HFFc6 (cell line): ENCODE measurements around the gene EML3. TPM values are rescaled to one million over a fixed set of nuclear protein-coding genes. Genes with fewer than 3 reads are reported as not detected.
A peak's percentile ranks its signal among the peaks of the same experiment; 100 is the strongest.

Experiments used
- DNase-seq: peaks from one replicate; pipeline ENCODE4 v3.0.0-alpha.2; 2018
- H3K27ac Mint-ChIP-seq: 2 replicates; pipeline ENCODE4 v1.8.0; 2020; ENCODE audit warnings: mild to moderate bottlenecking, mixed read lengths
- H3K27me3 Mint-ChIP-seq: 2 replicates; pipeline ENCODE4 v1.8.0; 2021; ENCODE audit warnings: mild to moderate bottlenecking, moderate library complexity, mixed read lengths; ENCODE audit not compliant: insufficient read depth
- H3K36me3 Mint-ChIP-seq: 2 replicates; pipeline ENCODE4 v1.8.0; 2021; ENCODE audit warnings: low read depth, mixed read lengths
- H3K4me1 Mint-ChIP-seq: 2 replicates; pipeline ENCODE4 v1.8.0; 2020; ENCODE audit warnings: low read depth, mixed read lengths
- H3K4me3 Mint-ChIP-seq: 2 replicates; pipeline ENCODE4 v1.8.0; 2020; ENCODE audit warnings: mild to moderate bottlenecking, moderate library complexity, mixed read lengths
- H3K9me3 Mint-ChIP-seq: 2 replicates; pipeline ENCODE4 v1.8.0; 2020; ENCODE audit warnings: mild to moderate bottlenecking, mixed read lengths
- CTCF ChIP-seq: fragments of 200-600 bp; sonication (generic); IDR thresholded peaks from 2 replicates; pipeline ENCODE4 v1.5.0; 2021; ENCODE audit warnings: antibody characterized with exemption, mild to moderate bottlenecking
- microRNA-seq: library from miRNA; unstranded; fragments of <30 nt; microRNA quantifications from one replicate; pipeline ENCODE4, GENCODE V29; 2019
- total RNA-seq, 6 experiments: library from RNA; stranded (reverse); fragmentation: NEBNext Ultra II Directional; extraction: Animal tissue kit (Norgen Biotek cat#: 25700); gene quantifications; 2 replicates in 1 of 6; 3 replicates in 5 of 6; pipeline ENCODE4 v1.2.3, GENCODE V29; 2021

Gene EML3
- total RNA-seq, 6 experiments from 2014 or later: 32.5 to 39.6 (median 36.4) TPM

GRCh38 chr11:62554387-62555167 lies 58.0 kb downstream of the EML3 start:
- Mint-ChIP-seq H3K36me3 (peaks cover 12% of the 10 kb centered on the region), H3K27ac (peak overlapping the region; percentile 98), H3K4me1 (peaks cover 69% of the 10 kb centered on the region), H3K27me3 (peaks cover 10% of the 10 kb centered on the region), H3K4me3 (peak overlapping the region; percentile 86), H3K9me3 (no peaks in the 10 kb centered on the region)
- no peak for TF ChIP-seq CTCF
- DNase-seq: no peak

- DNase-seq: peak; percentile 96
- H3K27ac Mint-ChIP-seq: peak overlapping the region; percentile 98
- H3K36me3 Mint-ChIP-seq: peaks cover 7% of the 10 kb centered on the region
- no peaks in the 10 kb centered on the region for H3K9me3 Mint-ChIP-seq
- TF ChIP-seq CTCF: no peak
- peaks cover 10% of the 10 kb centered on the region for H3K27me3 Mint-ChIP-seq
- peak overlapping the region; percentile 86 for H3K4me3 Mint-ChIP-seq
- H3K4me1 Mint-ChIP-seq: peaks cover 64% of the 10 kb centered on the region
Observed at GRCh38 chr11:62553839-62554361, 58.7 kb downstream of the EML3 start.

GRCh38 chr11:62553080-62553838 lies 59.3 kb downstream of the EML3 start:
- peaks cover 10% of the 10 kb centered on the region for H3K27me3 Mint-ChIP-seq
- H3K4me1 Mint-ChIP-seq: peaks cover 70% of the 10 kb centered on the region
- H3K9me3 Mint-ChIP-seq: no peaks in the 10 kb centered on the region
- H3K27ac Mint-ChIP-seq: peak overlapping the region; percentile 98
- no peak for TF ChIP-seq CTCF
- peak; percentile 97 for DNase-seq
- peaks cover 7% of the 10 kb centered on the region for H3K36me3 Mint-ChIP-seq
- H3K4me3 Mint-ChIP-seq: peak overlapping the region; percentile 86

GRCh38 chr11:62552485-62553079 lies 60.0 kb downstream of the EML3 start:
- Mint-ChIP-seq H3K4me3 (peak overlapping the region; percentile 86), H3K4me1 (peaks cover 76% of the 10 kb centered on the region), H3K9me3 (no peaks in the 10 kb centered on the region), H3K36me3 (peaks cover 7% of the 10 kb centered on the region), H3K27me3 (peaks cover 10% of the 10 kb centered on the region), H3K27ac (peak overlapping the region; percentile 98)
- TF ChIP-seq CTCF: no peak
- DNase-seq: no peak

Small RNA genes lying within 50 kb of the gene (microRNA-seq; reads per million reads assigned to microRNA genes)
- gene MIR6747: 3.1 reads per million

Other genes with a start within 250 kb of the EML3 start
- gene SCGB1A1, start 193.7 kb downstream of the EML3 start, total RNA-seq: not detected
- 100 to 1,000 TPM; 426 to 589 (median 452) TPM for gene AHNAK, start 66.0 kb downstream of the EML3 start, total RNA-seq
- 1,000 to 10,000 TPM; 1,302 to 1,474 (median 1,327) TPM for gene EEF1G, start 38.9 kb downstream of the EML3 start, total RNA-seq
- gene TUT1, start 21.3 kb downstream of the EML3 start, total RNA-seq: 10 to 100 TPM; 14.6 to 18.0 (median 16.9) TPM
- gene MTA2, start 10.9 kb downstream of the EML3 start, total RNA-seq: 100 to 1,000 TPM in 2 of 6 experiments, 10 to 100 TPM in 4; 89.6 to 106 (median 95.8) TPM
- gene ROM1, start 482 bp upstream of the EML3 start, total RNA-seq: 1 to 10 TPM; 2.3 to 4.8 (median 3.2) TPM
- 10 to 100 TPM; 57.9 to 93.2 (median 63.0) TPM for gene B3GAT3, start 9.2 kb upstream of the EML3 start, total RNA-seq
- 100 to 1,000 TPM; 331 to 450 (median 416) TPM for gene GANAB, start 33.8 kb upstream of the EML3 start, total RNA-seq
- gene INTS5, start 40.5 kb upstream of the EML3 start, total RNA-seq: 10 to 100 TPM; 19.1 to 26.6 (median 23.3) TPM
- gene C11orf98, start 52.4 kb upstream of the EML3 start, total RNA-seq: 10 to 100 TPM; 56.1 to 74.6 (median 64.8) TPM
- gene CSKMT, start 52.5 kb upstream of the EML3 start, total RNA-seq: 10 to 100 TPM; 12.3 to 23.6 (median 17.2) TPM
- gene UQCC3, start 58.9 kb upstream of the EML3 start, total RNA-seq: 10 to 100 TPM in 5 of 6 experiments, 1 to 10 TPM in 1; 9.8 to 14.2 (median 11.3) TPM
- gene LBHD1, start 59.5 kb upstream of the EML3 start, total RNA-seq: 1 to 10 TPM; 2.8 to 4.5 (median 3.7) TPM
- 100 to 1,000 TPM in 3 of 6 experiments, 10 to 100 TPM in 3; 85.2 to 114 (median 96.5) TPM for gene UBXN1, start 66.3 kb upstream of the EML3 start, total RNA-seq
- 1 to 10 TPM; 1.2 to 4.0 (median 1.4) TPM for gene LRRN4CL, start 76.8 kb upstream of the EML3 start, total RNA-seq
- 10 to 100 TPM; 50.7 to 67.4 (median 56.8) TPM for gene BSCL2, start 94.6 kb upstream of the EML3 start, total RNA-seq
- not detected for gene GNG3, start 94.9 kb upstream of the EML3 start, total RNA-seq
- gene HNRNPUL2, start 114.7 kb upstream of the EML3 start, total RNA-seq: 10 to 100 TPM; 34.5 to 44.6 (median 41.6) TPM
- 10 to 100 TPM; 46.2 to 52.7 (median 50.0) TPM for gene TTC9C, start 115.7 kb upstream of the EML3 start, total RNA-seq
- 10 to 100 TPM in 1 of 6 experiments, 1 to 10 TPM in 5; 7.9 to 10.8 (median 8.9) TPM for gene ZBTB3, start 141.4 kb upstream of the EML3 start, total RNA-seq
- 10 to 100 TPM; 77.6 to 83.8 (median 81.4) TPM for gene POLR2G, start 148.8 kb upstream of the EML3 start, total RNA-seq
- 10 to 100 TPM in 5 of 6 experiments, 1 to 10 TPM in 1; 9.9 to 12.7 (median 10.6) TPM for gene TAF6L, start 158.6 kb upstream of the EML3 start, total RNA-seq
- 10 to 100 TPM; 47.2 to 66.3 (median 52.7) TPM for gene TMEM179B, start 174.6 kb upstream of the EML3 start, total RNA-seq
- gene TMEM223, start 179.2 kb upstream of the EML3 start, total RNA-seq: 10 to 100 TPM; 12.8 to 15.0 (median 13.6) TPM
- 10 to 100 TPM; 51.5 to 57.7 (median 55.0) TPM for gene NXF1, start 192.7 kb upstream of the EML3 start, total RNA-seq
- 10 to 100 TPM; 41.4 to 54.6 (median 47.8) TPM for gene STX5, start 219.3 kb upstream of the EML3 start, total RNA-seq
- not detected for gene TEX54, start 220.1 kb upstream of the EML3 start, total RNA-seq
- gene WDR74, start 226.8 kb upstream of the EML3 start, total RNA-seq: 10 to 100 TPM; 37.4 to 49.2 (median 41.0) TPM